GM23338 (cell line): ENCODE results near the gene RFWD3. TPM values are rescaled to one million over a fixed set of nuclear protein-coding genes. Genes with fewer than 3 reads are reported as not detected.

Experiments used
- ATAC-seq: fragments of 200-7000 bp; cut with Tn5 transposase; 3 replicates; pipeline ENCODE4 v1.9.1; 2020
- DNase-seq: peaks from one replicate; pipeline ENCODE4 v3.0.0-alpha.2; 2015; ENCODE audit warnings: low spot score
- H2AFZ ChIP-seq: fragments of 200-600 bp; sonication (generic); 2 replicates; pipeline ENCODE4 v1.8.0; 2016; ENCODE audit warnings: antibody characterized with exemption, mild to moderate bottlenecking, moderate library complexity
- H3F3A ChIP-seq: fragments of 200-600 bp; sonication (generic); replicated peaks from 2 replicates; pipeline ENCODE4 v1.8.0; 2017; ENCODE audit warnings: antibody characterized with exemption, mixed run types, low read depth
- H3K27ac ChIP-seq: fragments of 200-600 bp; sonication (generic); 2 replicates; pipeline ENCODE4 v1.6.1; 2016; ENCODE audit warnings: low read depth
- H3K27me3 ChIP-seq: fragments of 200-600 bp; sonication (generic); 2 replicates; pipeline ENCODE4 v1.8.0; 2016; ENCODE audit warnings: mild to moderate bottlenecking, mixed run types, moderate library complexity; ENCODE audit not compliant: insufficient read depth
- H3K36me3 ChIP-seq: fragments of 200-600 bp; sonication (generic); 2 replicates; pipeline ENCODE4 v1.8.0; 2016; ENCODE audit warnings: mild to moderate bottlenecking; ENCODE audit not compliant: insufficient read depth
- H3K4me1 ChIP-seq: fragments of 200-600 bp; sonication (generic); 2 replicates; pipeline ENCODE4 v1.8.0; 2016; ENCODE audit warnings: mild to moderate bottlenecking, moderate library complexity; ENCODE audit not compliant: insufficient read depth
- H3K4me2 ChIP-seq: fragments of 200-600 bp; sonication (generic); 2 replicates; pipeline ENCODE4 v1.7.1; 2017; ENCODE audit warnings: mixed run types
- H3K4me3 ChIP-seq: fragments of 200-600 bp; sonication (generic); 2 replicates; pipeline ENCODE4 v1.6.1; 2016; ENCODE audit warnings: mixed run types
- H3K79me2 ChIP-seq: fragments of 200-600 bp; sonication (generic); replicated peaks from 2 replicates; pipeline ENCODE4 v1.8.0; 2017; ENCODE audit warnings: mild to moderate bottlenecking; ENCODE audit not compliant: insufficient read depth
- H3K9me2 ChIP-seq: fragments of 200-600 bp; sonication (generic); 2 replicates; pipeline ENCODE4 v1.8.0; 2017; ENCODE audit not compliant: insufficient read depth
- H4K20me1 ChIP-seq: fragments of 200-600 bp; sonication (generic); replicated peaks from 2 replicates; pipeline ENCODE4 v1.8.0; 2017; ENCODE audit warnings: mild to moderate bottlenecking; ENCODE audit not compliant: insufficient read depth
- H3K27ac Mint-ChIP-seq: 2 replicates; pipeline ENCODE4 v1.8.0; 2020; ENCODE audit warnings: inconsistent platforms, mild to moderate bottlenecking, moderate library complexity, mixed read lengths
- H3K27me3 Mint-ChIP-seq: 3 replicates; pipeline ENCODE4 v1.8.0; 2022; ENCODE audit warnings: low read depth, mild to moderate bottlenecking, moderate library complexity, mixed read lengths, inconsistent platforms; ENCODE audit not compliant: insufficient read depth, poor library complexity
- H3K36me3 Mint-ChIP-seq: 3 replicates; pipeline ENCODE4 v1.8.0; 2021; ENCODE audit warnings: low read depth, mild to moderate bottlenecking, inconsistent platforms, moderate library complexity, mixed read lengths
- H3K4me1 Mint-ChIP-seq: 3 replicates; pipeline ENCODE4 v1.8.0; 2020; ENCODE audit warnings: mild to moderate bottlenecking, inconsistent platforms, mixed read lengths
- H3K4me3 Mint-ChIP-seq: 3 replicates; pipeline ENCODE4 v1.8.0; 2021; ENCODE audit warnings: moderate library complexity, mild to moderate bottlenecking, inconsistent platforms, mixed read lengths
- H3K9me3 Mint-ChIP-seq: 3 replicates; pipeline ENCODE4 v1.8.0; 2020; ENCODE audit warnings: moderate library complexity, mild to moderate bottlenecking, inconsistent platforms, mixed read lengths
- CREB1 ChIP-seq: fragments of 250-450 bp; sonication (Bioruptor Pico); IDR thresholded peaks from 2 replicates; pipeline ENCODE4 v1.5.0; 2020; ENCODE audit warnings: low read depth, mild to moderate bottlenecking, moderate library complexity
- EZH2 ChIP-seq: fragments of 200-600 bp; sonication (generic); IDR thresholded peaks from one replicate; pipeline ENCODE4 v1.8.0; 2017; ENCODE audit warnings: antibody characterized with exemption, mild to moderate bottlenecking, low read depth; ENCODE audit not compliant: unreplicated experiment
- EZH2phosphoT487 ChIP-seq: fragments of 200-600 bp; sonication (generic); IDR thresholded peaks from one replicate; pipeline ENCODE4 v1.8.1; 2018; ENCODE audit warnings: antibody characterized with exemption; ENCODE audit not compliant: unreplicated experiment
- JUNB ChIP-seq: IDR thresholded peaks from one replicate; pipeline ENCODE4 v1.6.1; 2016; ENCODE audit warnings: antibody characterized with exemption; ENCODE audit not compliant: unreplicated experiment
- NANOG ChIP-seq: IDR thresholded peaks from 2 replicates; pipeline ENCODE4 v1.6.1; 2016; ENCODE audit warnings: antibody characterized with exemption, borderline replicate concordance
- ZNF114 ChIP-seq: fragments of 250-450 bp; sonication (Bioruptor Pico); IDR thresholded peaks from 2 replicates; pipeline ENCODE4 v1.5.0; 2020; ENCODE audit warnings: mild to moderate bottlenecking, moderate library complexity
- ZNF331 ChIP-seq: fragments of 250-450 bp; sonication (Bioruptor Pico); IDR thresholded peaks from 2 replicates; pipeline ENCODE4 v1.5.0; 2020; ENCODE audit warnings: low read depth, mild to moderate bottlenecking, moderate library complexity
- polyA plus RNA-seq: library from polyadenylated mRNA; unstranded; fragments of >200 nt; fragmentation: Nextera tagmentation; extraction: Ambion mirVana; gene quantifications from 2 replicates; pipeline ENCODE4 v1.2.1, GENCODE V29; 2016
- total RNA-seq: library from RNA; depleted of rRNA; stranded (reverse); fragments of >200 nt; shearing (Covaris generic); gene quantifications from 2 replicates; pipeline ENCODE4 v1.2.3, GENCODE V29; 2014
- TF ChIP-seq, protein P1 (sequence below): fragments of 250-450 bp; sonication (Bioruptor Pico); IDR thresholded peaks from 2 replicates; pipeline ENCODE4 v1.5.0; 2020; ENCODE audit warnings: mild to moderate bottlenecking, moderate library complexity
- TF ChIP-seq, protein P2 (sequence below), 2 experiments: fragments of 200-600 bp in 1 of 2; sonication (generic) in 1 of 2; conservative IDR thresholded peaks; 2 replicates each; pipeline versions ENCODE4 v1.5.1 to v1.6.1; 2016 to 2017; ENCODE audit warnings: antibody characterized with exemption in 2 of 2, low read depth in 2 of 2, mild to moderate bottlenecking in 2 of 2, moderate library complexity in 1 of 2

The RFWD3 gene
- total and polyA plus RNA-seq, 2 experiments from 2014 or later = 27.6 to 113 TPM

DNA sequence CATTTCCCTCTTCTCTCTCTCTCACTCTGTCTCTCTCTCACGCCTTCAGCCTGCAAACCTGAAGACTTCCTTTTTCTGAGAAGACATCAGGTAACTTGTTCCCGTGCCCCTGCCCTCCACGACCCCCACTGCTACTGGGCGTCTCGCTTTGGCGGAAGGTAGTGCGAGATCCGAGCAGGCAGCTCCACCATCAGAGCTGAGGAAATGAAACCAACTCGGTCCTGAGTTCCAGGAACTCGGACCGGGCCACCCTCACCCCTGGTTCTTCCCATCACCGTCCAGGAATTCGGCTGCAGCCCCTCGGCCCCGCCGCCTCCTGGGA is 33.4 kb upstream of the RFWD3 start (continued):
- TF ChIP-seq, protein P1, sequence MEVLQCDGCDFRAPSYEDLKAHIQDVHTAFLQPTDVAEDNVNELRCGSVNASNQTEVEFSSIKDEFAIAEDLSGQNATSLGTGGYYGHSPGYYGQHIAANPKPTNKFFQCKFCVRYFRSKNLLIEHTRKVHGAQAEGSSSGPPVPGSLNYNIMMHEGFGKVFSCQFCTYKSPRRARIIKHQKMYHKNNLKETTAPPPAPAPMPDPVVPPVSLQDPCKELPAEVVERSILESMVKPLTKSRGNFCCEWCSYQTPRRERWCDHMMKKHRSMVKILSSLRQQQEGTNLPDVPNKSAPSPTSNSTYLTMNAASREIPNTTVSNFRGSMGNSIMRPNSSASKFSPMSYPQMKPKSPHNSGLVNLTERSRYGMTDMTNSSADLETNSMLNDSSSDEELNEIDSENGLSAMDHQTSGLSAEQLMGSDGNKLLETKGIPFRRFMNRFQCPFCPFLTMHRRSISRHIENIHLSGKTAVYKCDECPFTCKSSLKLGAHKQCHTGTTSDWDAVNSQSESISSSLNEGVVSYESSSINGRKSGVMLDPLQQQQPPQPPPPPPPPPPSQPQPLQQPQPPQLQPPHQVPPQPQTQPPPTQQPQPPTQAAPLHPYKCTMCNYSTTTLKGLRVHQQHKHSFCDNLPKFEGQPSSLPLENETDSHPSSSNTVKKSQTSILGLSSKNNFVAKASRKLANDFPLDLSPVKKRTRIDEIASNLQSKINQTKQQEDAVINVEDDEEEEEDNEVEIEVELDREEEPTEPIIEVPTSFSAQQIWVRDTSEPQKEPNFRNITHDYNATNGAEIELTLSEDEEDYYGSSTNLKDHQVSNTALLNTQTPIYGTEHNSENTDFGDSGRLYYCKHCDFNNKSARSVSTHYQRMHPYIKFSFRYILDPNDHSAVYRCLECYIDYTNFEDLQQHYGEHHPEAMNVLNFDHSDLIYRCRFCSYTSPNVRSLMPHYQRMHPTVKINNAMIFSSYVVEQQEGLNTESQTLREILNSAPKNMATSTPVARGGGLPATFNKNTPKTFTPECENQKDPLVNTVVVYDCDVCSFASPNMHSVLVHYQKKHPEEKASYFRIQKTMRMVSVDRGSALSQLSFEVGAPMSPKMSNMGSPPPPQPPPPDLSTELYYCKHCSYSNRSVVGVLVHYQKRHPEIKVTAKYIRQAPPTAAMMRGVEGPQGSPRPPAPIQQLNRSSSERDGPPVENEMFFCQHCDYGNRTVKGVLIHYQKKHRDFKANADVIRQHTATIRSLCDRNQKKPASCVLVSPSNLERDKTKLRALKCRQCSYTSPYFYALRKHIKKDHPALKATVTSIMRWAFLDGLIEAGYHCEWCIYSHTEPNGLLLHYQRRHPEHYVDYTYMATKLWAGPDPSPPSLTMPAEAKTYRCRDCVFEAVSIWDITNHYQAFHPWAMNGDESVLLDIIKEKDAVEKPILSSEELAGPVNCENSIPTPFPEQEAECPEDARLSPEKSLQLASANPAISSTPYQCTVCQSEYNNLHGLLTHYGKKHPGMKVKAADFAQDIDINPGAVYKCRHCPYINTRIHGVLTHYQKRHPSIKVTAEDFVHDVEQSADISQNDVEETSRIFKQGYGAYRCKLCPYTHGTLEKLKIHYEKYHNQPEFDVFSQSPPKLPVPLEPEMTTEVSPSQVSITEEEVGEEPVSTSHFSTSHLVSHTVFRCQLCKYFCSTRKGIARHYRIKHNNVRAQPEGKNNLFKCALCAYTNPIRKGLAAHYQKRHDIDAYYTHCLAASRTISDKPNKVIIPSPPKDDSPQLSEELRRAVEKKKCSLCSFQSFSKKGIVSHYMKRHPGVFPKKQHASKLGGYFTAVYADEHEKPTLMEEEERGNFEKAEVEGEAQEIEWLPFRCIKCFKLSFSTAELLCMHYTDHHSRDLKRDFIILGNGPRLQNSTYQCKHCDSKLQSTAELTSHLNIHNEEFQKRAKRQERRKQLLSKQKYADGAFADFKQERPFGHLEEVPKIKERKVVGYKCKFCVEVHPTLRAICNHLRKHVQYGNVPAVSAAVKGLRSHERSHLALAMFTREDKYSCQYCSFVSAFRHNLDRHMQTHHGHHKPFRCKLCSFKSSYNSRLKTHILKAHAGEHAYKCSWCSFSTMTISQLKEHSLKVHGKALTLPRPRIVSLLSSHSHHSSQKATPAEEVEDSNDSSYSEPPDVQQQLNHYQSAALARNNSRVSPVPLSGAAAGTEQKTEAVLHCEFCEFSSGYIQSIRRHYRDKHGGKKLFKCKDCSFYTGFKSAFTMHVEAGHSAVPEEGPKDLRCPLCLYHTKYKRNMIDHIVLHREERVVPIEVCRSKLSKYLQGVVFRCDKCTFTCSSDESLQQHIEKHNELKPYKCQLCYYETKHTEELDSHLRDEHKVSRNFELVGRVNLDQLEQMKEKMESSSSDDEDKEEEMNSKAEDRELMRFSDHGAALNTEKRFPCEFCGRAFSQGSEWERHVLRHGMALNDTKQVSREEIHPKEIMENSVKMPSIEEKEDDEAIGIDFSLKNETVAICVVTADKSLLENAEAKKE (CRISPR knock-in tag) = no peak
- TF ChIP-seq ZNF114 (CRISPR knock-in tag) (no peak), NANOG (no peak), EZH2phosphoT487 (no peak), EZH2 (no peak)

DNA sequence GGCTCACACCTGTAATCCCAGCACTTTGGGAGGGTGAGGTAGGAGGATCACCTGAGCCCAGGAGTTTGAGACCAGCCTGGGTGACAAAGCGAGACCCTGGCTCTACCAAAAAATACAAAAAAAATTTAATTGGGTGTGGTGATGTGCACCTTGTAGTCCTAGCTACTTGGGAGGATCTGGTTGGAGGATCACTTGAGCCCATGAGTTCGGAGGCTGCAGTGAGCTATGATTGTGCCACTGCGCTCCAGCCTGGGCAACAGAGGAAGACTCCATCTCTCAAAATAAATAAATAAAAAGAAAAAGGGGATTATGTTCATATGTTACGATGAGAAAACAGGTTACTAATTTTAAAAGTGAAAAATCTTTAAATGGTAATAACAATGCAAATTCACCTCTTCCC is 33.0 kb upstream of the RFWD3 start:
- H3K4me3 ChIP-seq = peak overlapping the region; percentile 76
- peaks cover 21% of the 10 kb centered on the region for H3K27me3 ChIP-seq
- peaks cover 5% of the 10 kb centered on the region; the same call in 1 of the 2 replicates for H3F3A ChIP-seq
- H3K4me1 ChIP-seq = peaks cover 16% of the 10 kb centered on the region
- Mint-ChIP-seq H3K36me3 (no peaks in the 10 kb centered on the region), H3K4me3 (peak overlapping the region; percentile 38; the same call in 2 of the 3 replicates), H3K27ac (no peak overlapping the region), H3K27me3 (peaks cover 22% of the 10 kb centered on the region), H3K9me3 (no peaks in the 10 kb centered on the region), H3K4me1 (peaks cover 12% of the 10 kb centered on the region; the same call in 2 of the 3 replicates)
- peak overlapping the region; percentile 76 for H3K4me2 ChIP-seq
- H4K20me1 ChIP-seq = no peaks in the 10 kb centered on the region
- H3K36me3 ChIP-seq = no peaks in the 10 kb centered on the region
- H3K27ac ChIP-seq = no peak overlapping the region
- H3K9me2 ChIP-seq = no peaks in the 10 kb centered on the region
- H3K79me2 ChIP-seq = no peaks in the 10 kb centered on the region
- TF ChIP-seq CREB1 (CRISPR knock-in tag) (no peak), NANOG (no peak), ZNF331 (CRISPR knock-in tag) (no peak), EZH2 (no peak), JUNB (no peak), ZNF114 (CRISPR knock-in tag) (no peak)
- TF ChIP-seq, protein P2, sequence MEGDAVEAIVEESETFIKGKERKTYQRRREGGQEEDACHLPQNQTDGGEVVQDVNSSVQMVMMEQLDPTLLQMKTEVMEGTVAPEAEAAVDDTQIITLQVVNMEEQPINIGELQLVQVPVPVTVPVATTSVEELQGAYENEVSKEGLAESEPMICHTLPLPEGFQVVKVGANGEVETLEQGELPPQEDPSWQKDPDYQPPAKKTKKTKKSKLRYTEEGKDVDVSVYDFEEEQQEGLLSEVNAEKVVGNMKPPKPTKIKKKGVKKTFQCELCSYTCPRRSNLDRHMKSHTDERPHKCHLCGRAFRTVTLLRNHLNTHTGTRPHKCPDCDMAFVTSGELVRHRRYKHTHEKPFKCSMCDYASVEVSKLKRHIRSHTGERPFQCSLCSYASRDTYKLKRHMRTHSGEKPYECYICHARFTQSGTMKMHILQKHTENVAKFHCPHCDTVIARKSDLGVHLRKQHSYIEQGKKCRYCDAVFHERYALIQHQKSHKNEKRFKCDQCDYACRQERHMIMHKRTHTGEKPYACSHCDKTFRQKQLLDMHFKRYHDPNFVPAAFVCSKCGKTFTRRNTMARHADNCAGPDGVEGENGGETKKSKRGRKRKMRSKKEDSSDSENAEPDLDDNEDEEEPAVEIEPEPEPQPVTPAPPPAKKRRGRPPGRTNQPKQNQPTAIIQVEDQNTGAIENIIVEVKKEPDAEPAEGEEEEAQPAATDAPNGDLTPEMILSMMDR (conservative IDR thresholded peaks at IDR 0.05; ENCODE audit: low read depth in 2 of 2) = no peak
- H2AFZ ChIP-seq = 0 out of 2 replicates have a peak overlapping the region, but pooled peaks have one; percentile 28
- ATAC-seq (no peak), DNase-seq (no peak)
